Endothelial cell (in vitro differentiated cells): ENCODE measurements around the gene MRTFB. TPM values are rescaled to one million over a fixed set of nuclear protein-coding genes. Genes with fewer than 3 reads are reported as not detected.
A peak's percentile ranks its signal among the peaks of the same experiment; 100 is the strongest.

ENCODE experiments used
- DNase-seq: peaks from one replicate; pipeline ENCODE4 v3.0.0; 2021; ENCODE audit warnings: low spot score
- H3K27ac Mint-ChIP-seq: one replicate; pipeline ENCODE4 v1.8.0; 2021; ENCODE audit warnings: mixed read lengths, inconsistent platforms; ENCODE audit not compliant: unreplicated experiment
- H3K27me3 Mint-ChIP-seq: one replicate; pipeline ENCODE4 v1.8.0; 2021; ENCODE audit warnings: mild to moderate bottlenecking, moderate library complexity, mixed read lengths, inconsistent platforms; ENCODE audit not compliant: unreplicated experiment
- H3K36me3 Mint-ChIP-seq: one replicate; pipeline ENCODE4 v1.8.0; 2021; ENCODE audit warnings: mild to moderate bottlenecking, low read depth, mixed read lengths, inconsistent platforms; ENCODE audit not compliant: unreplicated experiment
- H3K4me1 Mint-ChIP-seq: one replicate; pipeline ENCODE4 v1.8.0; 2021; ENCODE audit warnings: mild to moderate bottlenecking, mixed read lengths, inconsistent platforms; ENCODE audit not compliant: unreplicated experiment
- H3K4me3 Mint-ChIP-seq: one replicate; pipeline ENCODE4 v1.8.0; 2021; ENCODE audit warnings: mild to moderate bottlenecking, mixed read lengths, inconsistent platforms; ENCODE audit not compliant: unreplicated experiment
- H3K9me3 Mint-ChIP-seq: one replicate; pipeline ENCODE4 v1.8.0; 2021; ENCODE audit warnings: mixed read lengths, inconsistent platforms; ENCODE audit not compliant: unreplicated experiment
- CTCF ChIP-seq: fragments of 200-600 bp; sonication (generic); IDR thresholded peaks from one replicate; pipeline ENCODE4 v1.5.0; 2021; ENCODE audit warnings: antibody characterized with exemption; ENCODE audit not compliant: unreplicated experiment
- total RNA-seq: library from RNA; stranded (reverse); fragmentation: NEBNext Ultra II Directional; extraction: Animal tissue kit (Norgen Biotek cat#: 25700); gene quantifications from one replicate; pipeline ENCODE4 v1.2.1, GENCODE V29; 2021; ENCODE audit not compliant: unreplicated experiment

MRTFB gene
- total RNA-seq, 1 donor from 2014 or later, result 51.3 TPM

GRCh38 chr16:14097182-14097959 is 26.3 kb downstream of the MRTFB start:
- Mint-ChIP-seq H3K27ac (no peak overlapping the region), H3K4me3 (no peak overlapping the region), H3K4me1 (peaks cover 3% of the 10 kb centered on the region), H3K27me3 (no peaks in the 10 kb centered on the region), H3K36me3 (no peaks in the 10 kb centered on the region), H3K9me3 (no peaks in the 10 kb centered on the region)
- TF ChIP-seq CTCF, result no peak
- DNase-seq, result no peak

DNA sequence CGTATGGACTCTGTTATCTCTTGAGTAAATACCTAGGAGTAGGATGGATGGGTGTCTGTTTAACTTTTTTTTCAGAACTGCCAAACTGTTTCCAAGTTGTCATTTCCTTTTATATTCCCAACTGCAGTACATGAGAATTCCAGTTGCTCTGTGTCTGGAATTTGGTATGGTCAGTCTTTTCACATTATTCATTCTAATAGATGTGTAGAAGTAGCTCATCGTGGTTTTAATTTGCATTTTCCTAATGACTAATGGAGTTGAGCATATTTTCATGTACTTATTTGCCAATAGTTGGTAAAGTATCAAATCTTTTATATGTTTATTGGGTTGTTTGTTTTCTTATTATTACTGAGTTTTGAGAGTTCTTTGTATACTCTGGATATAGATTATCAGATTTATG is 27.0 kb downstream of the MRTFB start:
- peaks cover 9% of the 10 kb centered on the region for H3K4me1 Mint-ChIP-seq
- no peak for TF ChIP-seq CTCF
- H3K9me3 Mint-ChIP-seq, result no peaks in the 10 kb centered on the region
- H3K27me3 Mint-ChIP-seq, result no peaks in the 10 kb centered on the region
- H3K4me3 Mint-ChIP-seq, result no peak overlapping the region
- DNase-seq, result no peak
- no peaks in the 10 kb centered on the region for H3K36me3 Mint-ChIP-seq
- H3K27ac Mint-ChIP-seq, result no peak overlapping the region

DNA sequence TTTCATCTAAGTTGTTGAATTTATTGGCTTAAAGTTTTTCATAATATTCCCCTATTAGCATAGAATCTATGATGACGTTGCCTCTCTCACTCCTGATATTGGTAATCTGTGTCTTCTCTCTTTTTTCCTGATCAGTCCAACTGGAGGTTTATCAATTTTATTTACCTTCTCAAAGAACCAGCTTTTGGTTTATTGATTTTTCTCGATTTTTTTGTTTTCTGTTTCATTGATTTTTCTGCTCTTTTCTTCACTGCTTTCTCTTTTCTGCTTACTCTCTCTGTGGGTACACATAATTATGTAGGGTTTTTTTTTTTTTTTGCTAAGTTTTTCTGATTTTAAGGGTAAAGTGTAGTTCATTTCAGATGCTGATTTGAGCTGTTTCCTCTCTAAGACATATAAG is 29.7 kb downstream of the MRTFB start:
- no peaks in the 10 kb centered on the region for H3K36me3 Mint-ChIP-seq
- no peaks in the 10 kb centered on the region for H3K27me3 Mint-ChIP-seq
- no peak overlapping the region for H3K4me3 Mint-ChIP-seq
- H3K9me3 Mint-ChIP-seq, result no peaks in the 10 kb centered on the region
- H3K4me1 Mint-ChIP-seq, result peaks cover 22% of the 10 kb centered on the region
- no peak for DNase-seq
- no peak overlapping the region for H3K27ac Mint-ChIP-seq
- TF ChIP-seq CTCF, result no peak

DNA sequence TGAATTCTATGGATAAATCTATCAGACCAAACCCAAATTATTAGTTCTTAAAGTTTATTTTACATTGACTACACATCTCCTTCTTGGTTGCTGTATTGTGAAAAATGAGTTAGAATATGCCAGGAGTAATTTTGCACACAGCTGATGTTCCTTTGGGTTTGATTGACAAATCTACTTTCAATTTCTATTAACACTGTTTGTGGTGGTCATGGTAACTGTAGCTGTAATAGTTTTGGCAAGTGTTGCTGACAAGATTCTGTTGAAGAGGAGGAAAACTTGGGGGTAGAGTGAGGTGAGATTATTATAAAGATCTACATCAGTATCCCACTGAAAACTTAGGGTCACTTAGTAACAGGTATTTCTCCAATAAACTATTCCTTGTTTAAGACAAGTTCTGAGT is 30.3 kb downstream of the MRTFB start:
- Mint-ChIP-seq H3K4me1 (peaks cover 25% of the 10 kb centered on the region), H3K36me3 (no peaks in the 10 kb centered on the region), H3K27ac (no peak overlapping the region), H3K9me3 (no peaks in the 10 kb centered on the region), H3K27me3 (no peaks in the 10 kb centered on the region), H3K4me3 (no peak overlapping the region)
- no peak for DNase-seq
- TF ChIP-seq CTCF, result no peak

GRCh38 chr16:14102925-14103720 is 32.0 kb downstream of the MRTFB start:
- Mint-ChIP-seq H3K4me3 (no peak overlapping the region), H3K9me3 (no peaks in the 10 kb centered on the region), H3K27me3 (no peaks in the 10 kb centered on the region), H3K36me3 (no peaks in the 10 kb centered on the region), H3K4me1 (peaks cover 25% of the 10 kb centered on the region), H3K27ac (peak overlapping the region; percentile 85)
- DNase-seq, result no peak
- TF ChIP-seq CTCF, result no peak
